ENCODE data around the gene SLC35B4. TPM values are rescaled to one million over a fixed set of nuclear protein-coding genes. Genes with fewer than 3 reads are reported as not detected.

Gene SLC35B4, protein sequence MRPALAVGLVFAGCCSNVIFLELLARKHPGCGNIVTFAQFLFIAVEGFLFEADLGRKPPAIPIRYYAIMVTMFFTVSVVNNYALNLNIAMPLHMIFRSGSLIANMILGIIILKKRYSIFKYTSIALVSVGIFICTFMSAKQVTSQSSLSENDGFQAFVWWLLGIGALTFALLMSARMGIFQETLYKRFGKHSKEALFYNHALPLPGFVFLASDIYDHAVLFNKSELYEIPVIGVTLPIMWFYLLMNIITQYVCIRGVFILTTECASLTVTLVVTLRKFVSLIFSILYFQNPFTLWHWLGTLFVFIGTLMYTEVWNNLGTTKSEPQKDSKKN
- 10 to 100 TPM; 12.6 to 18.1 TPM for total RNA-seq

DNA sequence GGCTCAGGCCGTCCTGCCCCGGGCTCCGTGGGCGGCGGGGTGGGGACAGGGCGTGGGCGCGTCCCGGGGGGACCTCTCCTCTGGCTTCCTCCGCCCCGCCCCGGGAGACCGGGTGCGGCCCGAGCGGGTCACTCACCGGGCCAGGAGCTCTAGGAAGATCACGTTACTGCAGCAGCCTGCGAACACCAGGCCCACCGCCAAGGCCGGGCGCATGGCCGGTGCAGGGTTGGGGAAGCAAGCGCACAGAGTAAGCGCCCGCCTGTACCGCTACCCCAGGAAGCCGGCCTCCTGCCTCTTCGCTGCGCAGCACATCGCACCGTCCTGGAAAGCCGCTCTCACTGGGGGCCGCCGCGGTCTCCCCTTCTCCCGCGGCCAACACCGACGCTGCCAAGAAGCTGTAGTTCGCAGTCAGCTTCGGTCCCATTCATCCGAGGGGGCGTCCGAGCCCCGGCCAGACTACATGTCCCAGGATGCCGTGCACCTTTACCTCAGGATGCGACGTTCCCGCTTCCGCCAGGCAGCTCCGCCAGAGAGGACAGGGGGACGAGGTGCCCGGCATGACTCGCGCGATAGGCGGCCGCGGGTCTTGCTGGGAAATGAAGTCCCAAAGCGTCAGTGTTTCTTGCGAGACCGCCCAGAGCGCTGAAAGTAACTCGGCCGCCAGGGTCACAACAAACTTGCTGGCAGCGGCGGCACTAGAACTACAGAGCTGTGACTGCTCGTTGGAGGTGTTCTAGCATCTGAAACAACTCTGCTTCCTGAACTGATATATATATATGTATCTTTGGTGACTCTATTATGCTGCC, at the start of gene SLC35B4:
Gene SLC35B4 (minus strand): TSS at position 392 of the 806 bp plus-strand sequence. CDS start 179 bp downstream, at position 213.
- TF ChIP-seq, protein P1, sequence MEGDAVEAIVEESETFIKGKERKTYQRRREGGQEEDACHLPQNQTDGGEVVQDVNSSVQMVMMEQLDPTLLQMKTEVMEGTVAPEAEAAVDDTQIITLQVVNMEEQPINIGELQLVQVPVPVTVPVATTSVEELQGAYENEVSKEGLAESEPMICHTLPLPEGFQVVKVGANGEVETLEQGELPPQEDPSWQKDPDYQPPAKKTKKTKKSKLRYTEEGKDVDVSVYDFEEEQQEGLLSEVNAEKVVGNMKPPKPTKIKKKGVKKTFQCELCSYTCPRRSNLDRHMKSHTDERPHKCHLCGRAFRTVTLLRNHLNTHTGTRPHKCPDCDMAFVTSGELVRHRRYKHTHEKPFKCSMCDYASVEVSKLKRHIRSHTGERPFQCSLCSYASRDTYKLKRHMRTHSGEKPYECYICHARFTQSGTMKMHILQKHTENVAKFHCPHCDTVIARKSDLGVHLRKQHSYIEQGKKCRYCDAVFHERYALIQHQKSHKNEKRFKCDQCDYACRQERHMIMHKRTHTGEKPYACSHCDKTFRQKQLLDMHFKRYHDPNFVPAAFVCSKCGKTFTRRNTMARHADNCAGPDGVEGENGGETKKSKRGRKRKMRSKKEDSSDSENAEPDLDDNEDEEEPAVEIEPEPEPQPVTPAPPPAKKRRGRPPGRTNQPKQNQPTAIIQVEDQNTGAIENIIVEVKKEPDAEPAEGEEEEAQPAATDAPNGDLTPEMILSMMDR (IDR thresholded peaks at IDR 0.05): peak; percentile 27

DNA sequence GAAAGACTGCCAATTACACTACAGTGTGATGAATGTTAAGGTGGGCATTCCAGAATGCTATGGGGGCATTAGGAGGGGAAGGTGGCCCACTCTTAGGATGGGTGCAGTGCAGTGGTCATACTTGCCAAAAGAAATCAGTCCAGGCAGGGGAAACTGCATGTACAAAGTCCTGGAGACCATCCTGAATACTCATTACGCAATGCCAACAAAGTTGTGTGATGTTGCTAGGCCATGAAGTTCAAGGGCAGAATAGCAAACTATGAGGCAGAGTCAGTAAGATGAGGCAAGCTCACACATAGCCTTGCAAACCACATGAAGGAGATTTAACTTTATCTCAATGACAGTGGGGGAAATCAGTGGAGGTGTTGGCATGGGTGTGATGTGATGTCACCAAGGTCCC, 49.8 kb upstream of the SLC35B4 start:
- no peak for DNase-seq (ENCODE audit: low spot score)
- ATAC-seq (ENCODE audit: insufficient number of reproducible peaks, low FRiP score, low read depth): no peak
- Histone ChIP-seq H3K27me3 (replicated peaks; ENCODE audit: insufficient read depth) (no peaks in the 10 kb centered on the region), H3K27ac (no peak overlapping the region), H3K36me3 (no peaks in the 10 kb centered on the region), H3K9me3 (no peaks in the 10 kb centered on the region), H3K4me3 (no peak overlapping the region), H3K4me1 (ENCODE audit: control insufficient read depth in 1 of 2, low read depth in 2 of 2) (no peaks in the 10 kb centered on the region)
- TF ChIP-seq, protein P1 (IDR thresholded peaks at IDR 0.05): no peak

More for the DNA sequence above, at the start of gene SLC35B4:
- DNase-seq (ENCODE audit: low spot score) (peak; percentile 91), ATAC-seq (ENCODE audit: insufficient number of reproducible peaks, low FRiP score, low read depth) (peak; percentile 99)
- Histone ChIP-seq H3K4me3 (peak within 1 kb of the TSS; percentile 96), H3K9me3 (no peaks in the 10 kb centered on the region), H3K36me3 (no peaks in the 10 kb centered on the region), H3K4me1 (ENCODE audit: control insufficient read depth in 1 of 2, low read depth in 2 of 2) (peaks cover 0 to 9% of the 10 kb centered on the region in 2 donors), H3K27me3 (replicated peaks; ENCODE audit: insufficient read depth) (no peaks in the 10 kb centered on the region), H3K27ac (peak within 1 kb of the TSS; percentile 44 to 46)

DNA sequence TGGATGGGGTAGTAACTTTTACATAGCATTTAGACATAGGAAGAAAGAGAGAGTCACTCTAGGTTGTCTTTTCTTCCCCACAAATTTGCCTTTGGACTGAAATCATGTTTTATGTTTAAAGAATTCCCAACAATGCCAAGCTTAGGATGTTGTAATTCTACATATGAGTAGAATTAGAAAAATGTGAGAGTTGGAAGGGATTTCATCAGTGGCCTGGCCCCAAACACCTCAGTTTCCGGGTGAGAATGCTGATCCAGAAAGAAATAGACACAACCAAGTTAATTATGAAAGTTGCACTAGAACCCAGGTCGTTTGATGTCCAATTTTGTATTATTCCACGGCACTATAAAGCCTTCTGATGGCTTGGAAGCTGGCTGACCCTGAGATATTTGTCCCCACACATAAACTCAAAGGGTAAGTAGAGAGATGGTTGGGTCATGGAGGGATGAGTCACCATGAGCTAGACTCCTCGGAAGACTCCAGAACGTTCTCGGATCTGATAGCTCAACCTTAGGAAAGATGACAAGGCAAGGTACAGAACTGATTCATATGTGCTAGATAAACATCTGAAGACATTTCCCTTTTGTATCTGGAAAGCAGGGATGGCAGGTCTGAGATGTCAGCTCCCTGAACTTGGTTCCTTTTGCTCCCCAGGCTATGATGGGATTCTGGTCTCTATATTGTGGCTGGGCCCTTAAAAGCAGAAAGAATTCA, 48.8 kb upstream of the SLC35B4 start:
- TF ChIP-seq, protein P1 (IDR thresholded peaks at IDR 0.05): no peak
- no peaks in the 10 kb centered on the region for H3K4me1 ChIP-seq (ENCODE audit: control insufficient read depth in 1 of 2, low read depth in 2 of 2)
- no peaks in the 10 kb centered on the region for H3K36me3 ChIP-seq
- H3K4me3 ChIP-seq: no peak overlapping the region
- DNase-seq (ENCODE audit: low spot score) (no peak), ATAC-seq (ENCODE audit: insufficient number of reproducible peaks, low FRiP score, low read depth) (no peak)
- H3K27me3 ChIP-seq (replicated peaks; ENCODE audit: insufficient read depth): no peaks in the 10 kb centered on the region
- no peaks in the 10 kb centered on the region for H3K9me3 ChIP-seq
- no peak overlapping the region for H3K27ac ChIP-seq

DNA sequence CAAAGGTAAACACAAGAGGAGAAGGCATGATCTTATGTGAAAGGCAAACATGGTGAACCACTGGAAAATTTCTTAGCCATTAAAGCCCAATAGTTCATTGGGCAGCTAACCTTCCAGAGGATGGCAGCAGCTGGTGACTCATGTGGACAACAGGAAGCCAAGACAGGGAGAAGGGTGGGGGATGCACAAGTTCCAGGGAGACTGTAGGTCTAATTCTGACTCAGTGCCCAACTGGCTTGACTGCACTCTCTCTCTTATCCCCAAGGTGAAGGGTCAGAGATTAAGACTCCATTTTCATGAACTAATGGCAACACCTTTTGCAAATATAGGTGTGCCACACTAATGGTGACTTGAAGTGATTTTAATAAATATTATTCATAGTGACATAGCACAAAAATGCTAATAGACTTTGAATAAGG, 47.9 kb upstream of the SLC35B4 start:
- no peak for ATAC-seq (ENCODE audit: insufficient number of reproducible peaks, low FRiP score, low read depth)
- no peak overlapping the region for H3K27ac ChIP-seq
- TF ChIP-seq, protein P1 (IDR thresholded peaks at IDR 0.05): no peak

More for the DNA sequence above, 47.9 kb upstream of the SLC35B4 start:
- Histone ChIP-seq H3K36me3 (no peaks in the 10 kb centered on the region), H3K4me3 (no peak overlapping the region), H3K4me1 (ENCODE audit: control insufficient read depth in 1 of 2, low read depth in 2 of 2) (no peaks in the 10 kb centered on the region), H3K9me3 (no peaks in the 10 kb centered on the region), H3K27me3 (replicated peaks; ENCODE audit: insufficient read depth) (no peaks in the 10 kb centered on the region)
- no peak for DNase-seq (ENCODE audit: low spot score)
